AG20443 (cell line): ENCODE results near the gene ACOD1.

Source experiments
- DNase-seq: peaks from one replicate; pipeline ENCODE4 v3.0.0; 2012; ENCODE audit warnings: low spot score, mixed read lengths

ACOD1 gene

DNA sequence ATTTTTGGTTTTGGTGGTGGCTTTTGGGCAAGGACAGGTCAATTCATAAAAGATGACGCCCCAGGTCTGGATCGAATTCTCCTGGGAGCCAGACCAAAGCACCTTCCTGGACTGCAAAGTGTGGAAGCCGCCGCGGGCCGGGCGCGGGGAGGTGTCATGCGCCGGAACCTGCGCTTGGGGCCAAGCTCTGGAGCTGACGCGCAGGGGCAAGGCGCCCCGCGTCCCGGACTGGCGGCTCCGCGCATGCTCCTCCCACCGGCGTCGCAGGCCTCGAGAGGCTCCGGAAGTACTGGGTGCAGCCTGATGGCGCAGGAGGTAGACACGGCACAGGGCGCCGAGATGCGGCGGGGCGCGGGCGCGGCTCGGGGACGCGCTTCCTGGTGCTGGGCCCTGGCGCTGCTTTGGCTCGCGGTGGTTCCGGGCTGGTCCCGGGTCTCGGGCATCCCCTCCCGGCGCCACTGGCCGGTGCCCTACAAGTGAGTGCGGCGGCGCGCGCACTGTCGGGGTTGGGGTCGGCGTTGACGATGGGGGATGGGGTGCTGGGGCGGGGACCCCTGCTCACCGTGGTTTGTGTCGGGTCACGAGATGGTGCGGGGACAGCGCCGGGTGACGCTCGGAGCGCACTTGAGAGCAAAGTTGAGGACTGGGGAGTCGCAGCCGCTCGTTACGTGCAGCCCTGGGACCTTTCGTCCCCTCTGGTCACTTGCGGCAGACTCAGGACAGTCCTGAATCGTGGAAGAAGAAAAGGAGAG is 43.7 kb downstream of the ACOD1 start, which contains the start of gene CLN5:
TSS of gene CLN5 (plus strand) at position 286 of the 752 bp plus-strand sequence. CDS start at position 304, 18 bp downstream.
- peak; percentile 99 for DNase-seq

GRCh38 chr13:76992548-76993001 is 44.3 kb downstream of the ACOD1 start:
- peak; percentile 51 for DNase-seq

- DNase-seq, result peak; percentile 33
Measured at GRCh38 chr13:76993021-76993420, 44.7 kb downstream of the ACOD1 start.

DNA sequence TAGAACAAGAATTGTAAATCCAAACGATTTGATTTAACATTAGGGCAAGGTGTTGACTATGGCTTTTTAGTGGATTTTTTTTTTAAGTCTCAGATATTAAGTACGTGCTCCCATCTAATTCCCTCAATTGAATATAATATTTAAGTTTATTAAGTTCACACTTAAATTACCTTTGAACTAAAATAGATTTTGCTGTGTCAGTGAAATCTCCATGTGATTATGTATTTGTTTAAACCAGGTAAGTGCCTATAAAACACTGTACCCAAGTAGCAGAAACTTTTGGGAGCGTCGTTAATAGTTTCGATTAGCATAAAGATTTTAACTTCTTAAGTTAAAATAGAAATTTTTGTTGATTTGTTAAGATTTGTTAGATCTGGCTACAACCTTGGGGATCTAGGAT is 45.2 kb downstream of the ACOD1 start:
- DNase-seq, result no peak

DNA sequence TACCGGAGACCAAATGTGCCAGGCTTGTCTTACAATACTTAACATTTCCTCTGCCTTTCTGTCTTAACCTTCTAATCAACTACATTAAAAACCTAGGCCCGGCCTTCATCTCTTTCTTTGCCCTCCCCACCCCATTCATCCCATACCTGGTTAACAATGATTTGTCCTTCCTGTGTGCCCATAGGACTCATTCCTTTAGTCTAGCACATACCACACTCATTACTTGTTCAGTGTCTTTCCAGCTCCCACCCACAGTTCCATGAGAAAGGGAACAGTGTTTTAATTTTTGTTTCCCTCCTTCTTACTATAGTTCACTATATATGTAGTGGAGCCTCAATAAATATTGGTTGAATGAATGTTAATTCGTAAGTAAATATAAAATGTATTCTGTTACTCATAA is 46.0 kb downstream of the ACOD1 start:
- no peak for DNase-seq

DNA sequence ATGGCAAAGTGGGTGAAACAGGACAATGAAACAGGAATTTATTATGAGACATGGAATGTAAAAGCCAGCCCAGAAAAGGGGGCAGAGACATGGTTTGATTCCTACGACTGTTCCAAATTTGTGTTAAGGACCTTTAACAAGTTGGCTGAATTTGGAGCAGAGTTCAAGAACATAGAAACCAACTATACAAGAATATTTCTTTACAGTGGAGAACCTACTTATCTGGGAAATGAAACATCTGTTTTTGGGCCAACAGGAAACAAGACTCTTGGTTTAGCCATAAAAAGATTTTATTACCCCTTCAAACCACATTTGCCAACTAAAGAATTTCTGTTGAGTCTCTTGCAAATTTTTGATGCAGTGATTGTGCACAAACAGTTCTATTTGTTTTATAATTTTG is 52.2 kb downstream of the ACOD1 start:
- DNase-seq, result peak; percentile 12

GRCh38 chr13:77001540-77001939 is 53.2 kb downstream of the ACOD1 start:
- no peak for DNase-seq

GRCh38 chr13:77001963-77002587 is 53.8 kb downstream of the ACOD1 start:
- DNase-seq, result no peak

- DNase-seq, result peak; percentile 45
Measured at GRCh38 chr13:77002590-77003190, 54.4 kb downstream of the ACOD1 start.
